Lung (tissue), 16 donors: ENCODE data around the gene ADCY5. TPM values are rescaled to one million over a fixed set of nuclear protein-coding genes. Genes with fewer than 3 reads are reported as not detected.

Experiments
- ATAC-seq: fragments of 200-7000 bp; cut with Tn5 transposase; one replicate; pipeline ENCODE4 v1.9.1; 2020; ENCODE audit warnings: moderate number of reproducible peaks; ENCODE audit not compliant: insufficient read depth, low FRiP score
- DNase-seq, 3 donors: peaks; one replicate each; pipeline ENCODE4 v3.0.0-alpha.2; 2013 to 2017
- H3K27ac ChIP-seq, 2 donors: one replicate each; pipeline ENCODE4 v1.5.1; 2013; ENCODE audit warnings: mild to moderate bottlenecking in 2 of 2, moderate library complexity in 2 of 2, control low read depth in 1 of 2, inconsistent platforms in 1 of 2, low read depth in 1 of 2, low read length in 1 of 2
- H3K27me3 ChIP-seq, 3 donors: one replicate each; pipeline ENCODE4 v1.5.1; 2013; ENCODE audit warnings: low read length in 2 of 3; ENCODE audit not compliant: control insufficient read depth in 3 of 3, insufficient read depth in 3 of 3
- H3K36me3 ChIP-seq, 4 donors: one replicate each; pipeline ENCODE4 v1.5.1; 2013; ENCODE audit warnings: low read length in 4 of 4, mild to moderate bottlenecking in 1 of 4, moderate library complexity in 1 of 4; ENCODE audit not compliant: control insufficient read depth in 4 of 4, insufficient read depth in 4 of 4
- H3K4me1 ChIP-seq, 5 donors: one replicate each; pipeline ENCODE4 v1.5.1; 2013; ENCODE audit warnings: low read length in 5 of 5, mild to moderate bottlenecking in 2 of 5, moderate library complexity in 1 of 5; ENCODE audit not compliant: control insufficient read depth in 5 of 5, insufficient read depth in 5 of 5
- H3K4me3 ChIP-seq: one replicate; pipeline ENCODE4 v1.5.1; 2013; ENCODE audit warnings: mild to moderate bottlenecking, control low read depth, moderate library complexity
- H3K9ac ChIP-seq, 2 donors: one replicate each; pipeline ENCODE4 v1.5.1; 2013; ENCODE audit warnings: low read length in 2 of 2, control low read depth in 1 of 2; ENCODE audit not compliant: insufficient read depth in 1 of 2
- H3K9me3 ChIP-seq, 4 donors: one replicate each; pipeline ENCODE4 v1.5.1; 2013; ENCODE audit warnings: low read length in 3 of 4, mild to moderate bottlenecking in 1 of 4, moderate library complexity in 1 of 4; ENCODE audit not compliant: control insufficient read depth in 4 of 4, insufficient read depth in 3 of 4
- CTCF ChIP-seq: IDR thresholded peaks from 2 replicates; pipeline ENCODE4 v1.5.1; 2012; ENCODE audit warnings: mild to moderate bottlenecking; ENCODE audit errors: control extremely low read depth, extremely low read depth
- WGBS, 2 donors: extraction: QIAGEN DNeasy Blood & Tissue Kit; methylation state at CpG; one replicate each; pipeline ENCODE4 v1.1.7; 2013; 5-methylcytosine and 5-hydroxymethylcytosine counted together
- long read RNA-seq, 5 donors: transcript quantifications; one replicate each; lab custom pipeline, GENCODE V29; 2026
- polyA plus RNA-seq, 2 donors: library from polyadenylated mRNA; stranded (reverse); fragments of 200-250 nt; gene quantifications; one replicate each; pipeline ENCODE4 v1.2.1, GENCODE V29; 2013
- total RNA-seq, 2 donors: library from RNA; depleted of rRNA in 1 of 2; stranded (reverse); fragments of >200 nt in 1 of 2; gene quantifications; one replicate each; pipeline ENCODE4 v1.2.1, GENCODE V29; 2014 to 2021
- donor health status: control.
- donor health status: control.
- donor health status: Bipolar disorder and iron deficiency.
- donor health status: healthy.
- donor health status: DM: yes; HTN: yes; CAD: no.

The ADCY5 gene
- total RNA-seq, result 1 to 10 TPM; 3.2 to 8.4 TPM
- polyA plus RNA-seq, result 1 to 10 TPM; 1.2 to 1.7 TPM
- long read RNA-seq, donor 1, partial matches to known transcripts, result 8 of 9 reads
- long read RNA-seq, donor 1, other reads (novel, unspliced or antisense), result 0 of 9 reads
- long read RNA-seq, donor 2, result 0 reads
- long read RNA-seq, donor 3, full-length matches to known transcripts, result 1 of 1 reads
- long read RNA-seq, donor 3, partial matches to known transcripts, result 0 of 1 reads
- long read RNA-seq, donor 3, other reads (novel, unspliced or antisense), result 0 of 1 reads
- long read RNA-seq, donor 4, result 0 reads
- long read RNA-seq, donor 5, result 0 reads

- ATAC-seq (no peak), DNase-seq (peak; percentile 38 to 54 (median 45))
- no peak within 1 kb of the TSS for H3K9ac ChIP-seq
- peaks cover 0 to 28% (median 6%) of the 10 kb centered on the region in 5 donors for H3K4me1 ChIP-seq
- H3K27ac ChIP-seq, result peak within 1 kb of the TSS in 1 of 2 donors; percentile 96
- H3K4me3 ChIP-seq, result peak within 1 kb of the TSS; percentile 39
- 1 to 3% methylated on average over 54 to 67 of the region's 67 CpGs for WGBS, 2 donors
- no peak for TF ChIP-seq CTCF
- H3K9me3 ChIP-seq, result peaks cover 0 to 4% (median 0%) of the 10 kb centered on the region in 4 donors
- H3K27me3 ChIP-seq, result peaks cover 0 to 28% (median 2%) of the 10 kb centered on the region in 3 donors
- no peaks in the 10 kb centered on the region for H3K36me3 ChIP-seq
Observed at GRCh38 chr3:123448536-123449101, at the start of gene ADCY5. TSS of gene ADCY5 (minus strand) at chr3:123449090. CDS start at chr3:123448545, 545 bp downstream.

GRCh38 chr3:123493912-123494311 lies 45.0 kb upstream of the ADCY5 start:
- H3K4me3 ChIP-seq, result no peak overlapping the region
- no peak overlapping the region for H3K27ac ChIP-seq
- H3K9ac ChIP-seq, result no peak overlapping the region
- WGBS, 2 donors, result 90 to 95% methylated on average over 4 of the region's 4 CpGs
- H3K4me1 ChIP-seq, result no peaks in the 10 kb centered on the region
- no peak for ATAC-seq
- no peak for DNase-seq
- peaks cover 0 to 21% (median 13%) of the 10 kb centered on the region in 4 donors for H3K36me3 ChIP-seq
- H3K9me3 ChIP-seq, result no peaks in the 10 kb centered on the region
- no peaks in the 10 kb centered on the region for H3K27me3 ChIP-seq
- no peak for TF ChIP-seq CTCF

GRCh38 chr3:123491966-123492587 lies 43.2 kb upstream of the ADCY5 start:
- Histone ChIP-seq H3K9me3 (no peaks in the 10 kb centered on the region), H3K27ac (no peak overlapping the region), H3K4me1 (no peaks in the 10 kb centered on the region), H3K27me3 (no peaks in the 10 kb centered on the region), H3K9ac (no peak overlapping the region), H3K36me3 (peaks cover 0 to 15% (median 5%) of the 10 kb centered on the region in 4 donors), H3K4me3 (no peak overlapping the region)
- no peak for ATAC-seq
- no peak for DNase-seq
- no peak for TF ChIP-seq CTCF
- WGBS, 2 donors, result 87 to 89% methylated on average over 4 of the region's 4 CpGs
